ENCODE results near the gene TMC2. TPM values are rescaled to one million over a fixed set of nuclear protein-coding genes. Genes with fewer than 3 reads are reported as not detected.

The TMC2 gene
- total RNA-seq, 1 experiment from 2014 or later, result not detected

GRCh38 chr20:2558581-2559278 lies 22.4 kb downstream of the TMC2 start:
- no peak for TF ChIP-seq ATF1 (CRISPR knock-in tag; IDR thresholded peaks at IDR 0.05)
- TF ChIP-seq GABPB1 (CRISPR knock-in tag; IDR thresholded peaks at IDR 0.05), result no peak
- no peak for TF ChIP-seq GRHL2 (CRISPR knock-in tag; IDR thresholded peaks at IDR 0.05; ENCODE audit: insufficient replicate concordance, severe bottlenecking)
- no peak for TF ChIP-seq EMX1 (CRISPR knock-in tag; IDR thresholded peaks at IDR 0.05)
- peak; percentile 59; the same call in 1 of the 2 replicates for TF ChIP-seq TP53 (CRISPR knock-in tag; IDR thresholded peaks at IDR 0.05)
- no peak for TF ChIP-seq USF2 (CRISPR knock-in tag; IDR thresholded peaks at IDR 0.05)
- DNase-seq (ENCODE audit: low spot score) (peak; percentile 24), ATAC-seq (peak; percentile 66)
- POLR2A ChIA-PET, result no interaction called here
- CTCF ChIA-PET, result interaction anchor here (0.8 to 2.3 kb wide), 6 partner anchors 35 to 495 kb away, joined by 3 to 10 read pairs (median 4); partner anchors contain the start of gene SNRPB
- Mint-ChIP-seq H3K9me3 (no peaks in the 10 kb centered on the region), H3K36me3 (no peaks in the 10 kb centered on the region), H3K4me1 (peaks cover 7% of the 10 kb centered on the region), H3K27me3 (ENCODE audit: low read depth) (peaks cover 78% of the 10 kb centered on the region), H3K27ac (no peak overlapping the region), H3K4me3 (peak overlapping the region; percentile 66)

- POLR2A ChIA-PET, result interaction anchor here (0.5 kb wide), 1 partner anchor 92 kb away, joined by 3 read pairs; no protein-coding TSS in a partner anchor
- H3K36me3 Mint-ChIP-seq, result no peaks in the 10 kb centered on the region
- H3K4me3 Mint-ChIP-seq, result peak overlapping the region; percentile 66
- H3K27me3 Mint-ChIP-seq (ENCODE audit: low read depth), result peaks cover 74% of the 10 kb centered on the region
- peaks cover 7% of the 10 kb centered on the region for H3K4me1 Mint-ChIP-seq
- CTCF ChIA-PET, result interaction anchor here (0.8 to 2.3 kb wide), 4 partner anchors 35 to 88 kb away, joined by 3 to 10 read pairs (median 5); no protein-coding TSS in a partner anchor
- H3K27ac Mint-ChIP-seq, result no peak overlapping the region
- DNase-seq (ENCODE audit: low spot score) (no peak), ATAC-seq (no peak)
- TF ChIP-seq SMAD4 (CRISPR knock-in tag; IDR thresholded peaks at IDR 0.05), result no peak
- TF ChIP-seq ZNF263 (CRISPR knock-in tag; IDR thresholded peaks at IDR 0.05; ENCODE audit: low read depth), result no peak
- TF ChIP-seq NFYB (CRISPR knock-in tag; conservative IDR thresholded peaks at IDR 0.05; ENCODE audit: low read depth), result no peak
- no peak for TF ChIP-seq MLX (CRISPR knock-in tag; IDR thresholded peaks at IDR 0.05)
- TF ChIP-seq MYBL2 (CRISPR knock-in tag; IDR thresholded peaks at IDR 0.05), result no peak
- TF ChIP-seq, protein P1, sequence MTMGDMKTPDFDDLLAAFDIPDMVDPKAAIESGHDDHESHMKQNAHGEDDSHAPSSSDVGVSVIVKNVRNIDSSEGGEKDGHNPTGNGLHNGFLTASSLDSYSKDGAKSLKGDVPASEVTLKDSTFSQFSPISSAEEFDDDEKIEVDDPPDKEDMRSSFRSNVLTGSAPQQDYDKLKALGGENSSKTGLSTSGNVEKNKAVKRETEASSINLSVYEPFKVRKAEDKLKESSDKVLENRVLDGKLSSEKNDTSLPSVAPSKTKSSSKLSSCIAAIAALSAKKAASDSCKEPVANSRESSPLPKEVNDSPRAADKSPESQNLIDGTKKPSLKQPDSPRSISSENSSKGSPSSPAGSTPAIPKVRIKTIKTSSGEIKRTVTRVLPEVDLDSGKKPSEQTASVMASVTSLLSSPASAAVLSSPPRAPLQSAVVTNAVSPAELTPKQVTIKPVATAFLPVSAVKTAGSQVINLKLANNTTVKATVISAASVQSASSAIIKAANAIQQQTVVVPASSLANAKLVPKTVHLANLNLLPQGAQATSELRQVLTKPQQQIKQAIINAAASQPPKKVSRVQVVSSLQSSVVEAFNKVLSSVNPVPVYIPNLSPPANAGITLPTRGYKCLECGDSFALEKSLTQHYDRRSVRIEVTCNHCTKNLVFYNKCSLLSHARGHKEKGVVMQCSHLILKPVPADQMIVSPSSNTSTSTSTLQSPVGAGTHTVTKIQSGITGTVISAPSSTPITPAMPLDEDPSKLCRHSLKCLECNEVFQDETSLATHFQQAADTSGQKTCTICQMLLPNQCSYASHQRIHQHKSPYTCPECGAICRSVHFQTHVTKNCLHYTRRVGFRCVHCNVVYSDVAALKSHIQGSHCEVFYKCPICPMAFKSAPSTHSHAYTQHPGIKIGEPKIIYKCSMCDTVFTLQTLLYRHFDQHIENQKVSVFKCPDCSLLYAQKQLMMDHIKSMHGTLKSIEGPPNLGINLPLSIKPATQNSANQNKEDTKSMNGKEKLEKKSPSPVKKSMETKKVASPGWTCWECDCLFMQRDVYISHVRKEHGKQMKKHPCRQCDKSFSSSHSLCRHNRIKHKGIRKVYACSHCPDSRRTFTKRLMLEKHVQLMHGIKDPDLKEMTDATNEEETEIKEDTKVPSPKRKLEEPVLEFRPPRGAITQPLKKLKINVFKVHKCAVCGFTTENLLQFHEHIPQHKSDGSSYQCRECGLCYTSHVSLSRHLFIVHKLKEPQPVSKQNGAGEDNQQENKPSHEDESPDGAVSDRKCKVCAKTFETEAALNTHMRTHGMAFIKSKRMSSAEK (CRISPR knock-in tag; IDR thresholded peaks at IDR 0.05; ENCODE audit: borderline replicate concordance), result no peak
- TF ChIP-seq, protein P2, sequence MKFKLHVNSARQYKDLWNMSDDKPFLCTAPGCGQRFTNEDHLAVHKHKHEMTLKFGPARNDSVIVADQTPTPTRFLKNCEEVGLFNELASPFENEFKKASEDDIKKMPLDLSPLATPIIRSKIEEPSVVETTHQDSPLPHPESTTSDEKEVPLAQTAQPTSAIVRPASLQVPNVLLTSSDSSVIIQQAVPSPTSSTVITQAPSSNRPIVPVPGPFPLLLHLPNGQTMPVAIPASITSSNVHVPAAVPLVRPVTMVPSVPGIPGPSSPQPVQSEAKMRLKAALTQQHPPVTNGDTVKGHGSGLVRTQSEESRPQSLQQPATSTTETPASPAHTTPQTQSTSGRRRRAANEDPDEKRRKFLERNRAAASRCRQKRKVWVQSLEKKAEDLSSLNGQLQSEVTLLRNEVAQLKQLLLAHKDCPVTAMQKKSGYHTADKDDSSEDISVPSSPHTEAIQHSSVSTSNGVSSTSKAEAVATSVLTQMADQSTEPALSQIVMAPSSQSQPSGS (CRISPR knock-in tag; IDR thresholded peaks at IDR 0.05; ENCODE audit: borderline replicate concordance, low read depth), result no peak
- no peak for TF ChIP-seq RORB (CRISPR knock-in tag; IDR thresholded peaks at IDR 0.05)
- no peak for TF ChIP-seq GRHL2 (CRISPR knock-in tag; IDR thresholded peaks at IDR 0.05; ENCODE audit: insufficient replicate concordance, severe bottlenecking)
- no peak for TF ChIP-seq ATF6 (CRISPR knock-in tag; IDR thresholded peaks at IDR 0.05)
- no peak for TF ChIP-seq TEAD4 (CRISPR knock-in tag; IDR thresholded peaks at IDR 0.05)
- no peak for TF ChIP-seq ERG (CRISPR knock-in tag; IDR thresholded peaks at IDR 0.05)
- H3K9me3 Mint-ChIP-seq, result no peaks in the 10 kb centered on the region
Observed at GRCh38 chr20:2559279-2559626, 22.9 kb downstream of the TMC2 start.

All from WTC11 (cell line).